Epithelial cell of alveolus of lung (primary cell): ENCODE measurements around the gene SPAG4. TPM values are rescaled to one million over a fixed set of nuclear protein-coding genes. Genes with fewer than 3 reads are reported as not detected.

ENCODE experiments used
- total RNA-seq: library from RNA; depleted of rRNA; stranded (reverse); fragments of >200 nt; gene quantifications from 2 replicates; pipeline ENCODE4 v1.2.1, GENCODE V29; 2015

SPAG4 gene, protein sequence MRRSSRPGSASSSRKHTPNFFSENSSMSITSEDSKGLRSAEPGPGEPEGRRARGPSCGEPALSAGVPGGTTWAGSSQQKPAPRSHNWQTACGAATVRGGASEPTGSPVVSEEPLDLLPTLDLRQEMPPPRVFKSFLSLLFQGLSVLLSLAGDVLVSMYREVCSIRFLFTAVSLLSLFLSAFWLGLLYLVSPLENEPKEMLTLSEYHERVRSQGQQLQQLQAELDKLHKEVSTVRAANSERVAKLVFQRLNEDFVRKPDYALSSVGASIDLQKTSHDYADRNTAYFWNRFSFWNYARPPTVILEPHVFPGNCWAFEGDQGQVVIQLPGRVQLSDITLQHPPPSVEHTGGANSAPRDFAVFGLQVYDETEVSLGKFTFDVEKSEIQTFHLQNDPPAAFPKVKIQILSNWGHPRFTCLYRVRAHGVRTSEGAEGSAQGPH
- 23.7 and 31.5 TPM in 2 replicates for total RNA-seq

DNA sequence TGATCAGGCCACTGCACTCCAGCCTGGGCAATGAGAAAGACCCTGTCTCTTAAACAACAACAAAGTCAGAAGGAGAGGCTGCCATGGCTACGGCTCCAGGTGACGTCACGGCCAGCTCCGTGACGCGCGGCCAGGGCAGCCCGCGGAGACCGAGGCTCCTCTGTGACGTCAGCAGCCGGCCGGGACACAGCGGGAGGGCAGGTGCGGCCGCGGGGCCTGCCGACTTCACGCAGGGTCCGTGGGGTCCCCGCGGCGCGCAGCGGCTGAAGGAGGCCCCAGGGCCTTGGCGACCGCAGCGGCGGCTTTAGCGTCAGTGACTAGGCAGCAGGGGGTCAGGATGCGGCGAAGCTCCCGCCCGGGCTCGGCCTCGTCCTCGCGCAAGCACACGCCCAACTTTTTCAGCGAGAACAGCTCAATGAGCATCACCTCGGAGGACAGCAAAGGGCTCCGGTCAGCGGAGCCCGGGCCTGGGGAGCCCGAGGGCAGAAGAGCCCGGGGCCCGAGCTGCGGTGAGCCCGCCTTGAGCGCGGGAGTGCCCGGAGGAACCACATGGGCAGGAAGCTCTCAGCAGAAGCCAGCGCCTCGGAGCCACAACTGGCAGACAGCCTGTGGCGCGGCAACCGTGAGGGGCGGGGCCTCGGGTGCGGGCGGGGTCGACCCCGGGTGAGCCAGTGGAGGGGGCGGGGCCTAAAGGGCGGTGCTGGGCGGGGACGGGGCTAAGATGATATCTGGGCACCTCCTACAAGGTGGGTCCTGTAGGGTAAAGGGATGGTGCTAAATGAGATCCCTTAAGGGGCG lies at the start of gene SPAG4:
Gene SPAG4, plus strand, starts transcription at position 163 of the 798 bp plus-strand sequence. Its CDS starts 175 bp downstream, at position 338.

DNA sequence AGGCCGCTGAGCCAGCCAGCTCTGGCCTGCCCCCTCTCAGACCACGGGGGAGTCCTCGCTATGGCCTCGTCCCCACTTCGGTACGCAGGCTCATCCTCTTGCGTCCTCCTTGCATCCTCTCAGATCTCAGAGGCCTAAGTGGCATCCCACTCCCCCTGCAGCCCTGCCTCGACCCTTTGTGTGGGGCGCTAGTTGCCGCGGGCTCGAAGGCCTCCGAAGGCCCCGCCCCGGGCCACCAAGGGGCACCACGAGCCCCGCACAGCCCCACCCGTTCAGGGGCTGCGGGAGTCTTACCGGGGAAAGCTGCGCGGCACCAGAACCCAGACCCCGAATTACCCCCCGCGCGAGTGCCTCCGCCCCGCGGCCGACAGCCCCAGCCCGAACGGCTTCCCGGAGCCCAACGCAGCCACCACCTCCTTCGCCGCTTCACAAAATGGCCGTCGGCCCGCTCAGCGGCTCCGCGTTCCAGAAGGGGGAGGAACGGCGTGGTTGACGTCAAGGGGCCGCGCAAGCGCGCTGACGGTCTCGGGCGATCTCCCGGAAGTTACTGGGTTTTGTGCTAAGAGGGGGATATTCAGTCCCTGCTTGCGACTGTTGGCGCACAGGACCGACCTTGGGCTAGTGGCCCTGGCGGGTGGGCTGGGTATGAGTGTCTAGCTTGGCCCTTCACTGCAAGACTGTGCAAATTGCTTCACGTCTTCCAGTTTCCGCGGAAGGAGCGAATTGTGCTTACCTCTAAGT lies 49.0 kb downstream of the SPAG4 start, which contains the start of the genes CPNE1 and RBM12:
Gene CPNE1, minus strand, starts transcription at position 435 of the 741 bp plus-strand sequence. CDS start 31,977 bp downstream, outside the sequence.
Gene RBM12, minus strand, starts transcription at position 435 of the 741 bp plus-strand sequence. CDS start 9,578 bp downstream, outside the sequence.

Other genes starting within 250 kb of the SPAG4 start
- gene UQCC1, start 203.9 kb upstream of the SPAG4 start, total RNA-seq, result 24.0 and 45.8 TPM in 2 replicates
- 1.7 and 4.3 TPM in 2 replicates for gene GDF5, start 177.6 kb upstream of the SPAG4 start, total RNA-seq
- 16.5 and 20.8 TPM in 2 replicates for gene CEP250, start 160.2 kb upstream of the SPAG4 start, total RNA-seq
- gene C20orf173, start 86.2 kb upstream of the SPAG4 start, total RNA-seq, result not detected in 2 replicates
- 271 and 311 TPM in 2 replicates for gene ERGIC3, start 73.8 kb upstream of the SPAG4 start, total RNA-seq
- gene CPNE1, start 49.1 kb downstream of the SPAG4 start, total RNA-seq, result 138 and 198 TPM in 2 replicates
- 31.9 and 41.3 TPM in 2 replicates for gene RBM12, start 49.1 kb downstream of the SPAG4 start, total RNA-seq
- 26.5 and 28.0 TPM in 2 replicates for gene NFS1, start 83.5 kb downstream of the SPAG4 start, total RNA-seq
- 335 and 561 TPM in 2 replicates for gene ROMO1, start 83.6 kb downstream of the SPAG4 start, total RNA-seq
- 104 and 206 TPM in 2 replicates for gene RBM39, start 126.4 kb downstream of the SPAG4 start, total RNA-seq
- 26.5 and 39.3 TPM in 2 replicates for gene PHF20, start 156.2 kb downstream of the SPAG4 start, total RNA-seq